ENCODE results near the gene AURKB.
A peak's percentile ranks its signal among the peaks of the same experiment; 100 is the strongest.
"Not testable (repeated sequence)": the region's sequence is repeated elsewhere in the genome, so short reads cannot be mapped to it uniquely, and the experiment has no call there.

AURKB gene

GRCh38 chr17:8187517-8188262 is 22.7 kb downstream of the AURKB start:
- DNase-seq = peak; percentile 90

- peak; percentile 84 for DNase-seq
Measured at GRCh38 chr17:8186787-8187516, 23.4 kb downstream of the AURKB start.

GRCh38 chr17:8186446-8186786 is 24.0 kb downstream of the AURKB start:
- DNase-seq = no peak

- no peak for DNase-seq
Measured at GRCh38 chr17:8185582-8186445, 24.6 kb downstream of the AURKB start.

- DNase-seq = no peak
Measured at GRCh38 chr17:8176998-8177731, 33.2 kb downstream of the AURKB start.

- peak; percentile 68 for DNase-seq
Measured at GRCh38 chr17:8176197-8176940, 34.0 kb downstream of the AURKB start, which contains the start of gene TMEM107. TMEM107 (minus strand) TSS chr17:8176380; CDS start chr17:8176286, 94 bp downstream.

- no peak for DNase-seq
Measured at GRCh38 chr17:8175795-8176196, 34.6 kb downstream of the AURKB start.

GRCh38 chr17:8173871-8174322 is 36.5 kb downstream of the AURKB start:
- DNase-seq = no peak

- DNase-seq = peak; percentile 91
Measured at GRCh38 chr17:8173056-8173870, 37.1 kb downstream of the AURKB start.

- not testable (repeated sequence) for DNase-seq
Measured at GRCh38 chr17:8170186-8170585, 40.2 kb downstream of the AURKB start.

GRCh38 chr17:8167526-8167925 is 42.8 kb downstream of the AURKB start:
- no peak for DNase-seq

- no peak for DNase-seq
Measured at GRCh38 chr17:8166731-8167130, 43.6 kb downstream of the AURKB start.

- DNase-seq = no peak
Measured at GRCh38 chr17:8164815-8165131, 45.6 kb downstream of the AURKB start.

GRCh38 chr17:8163978-8164814 is 46.2 kb downstream of the AURKB start:
- no peak for DNase-seq

- DNase-seq = no peak
Measured at GRCh38 chr17:8162997-8163977, 47.1 kb downstream of the AURKB start.

GRCh38 chr17:8162233-8162996 is 48.0 kb downstream of the AURKB start, which contains the start of gene VAMP2:
VAMP2 (minus strand) TSS chr17:8162948; CDS start chr17:8162879, 69 bp downstream.
- DNase-seq = no peak

GRCh38 chr17:8161289-8162232 is 48.8 kb downstream of the AURKB start:
- DNase-seq = no peak
